Stimulated activated CD8-positive, alpha-beta memory T cell treated with anti-CD3 and anti-CD28 coated beads, Interleukin-15, amount 100 ng/mL, for 24 hours (primary cell): ENCODE data around the gene BRD3OS.

Experiments used
- DNase-seq: peaks from one replicate; pipeline ENCODE4 v3.0.0-alpha.2; 2020; ENCODE audit warnings: low read depth

The BRD3OS gene

DNA sequence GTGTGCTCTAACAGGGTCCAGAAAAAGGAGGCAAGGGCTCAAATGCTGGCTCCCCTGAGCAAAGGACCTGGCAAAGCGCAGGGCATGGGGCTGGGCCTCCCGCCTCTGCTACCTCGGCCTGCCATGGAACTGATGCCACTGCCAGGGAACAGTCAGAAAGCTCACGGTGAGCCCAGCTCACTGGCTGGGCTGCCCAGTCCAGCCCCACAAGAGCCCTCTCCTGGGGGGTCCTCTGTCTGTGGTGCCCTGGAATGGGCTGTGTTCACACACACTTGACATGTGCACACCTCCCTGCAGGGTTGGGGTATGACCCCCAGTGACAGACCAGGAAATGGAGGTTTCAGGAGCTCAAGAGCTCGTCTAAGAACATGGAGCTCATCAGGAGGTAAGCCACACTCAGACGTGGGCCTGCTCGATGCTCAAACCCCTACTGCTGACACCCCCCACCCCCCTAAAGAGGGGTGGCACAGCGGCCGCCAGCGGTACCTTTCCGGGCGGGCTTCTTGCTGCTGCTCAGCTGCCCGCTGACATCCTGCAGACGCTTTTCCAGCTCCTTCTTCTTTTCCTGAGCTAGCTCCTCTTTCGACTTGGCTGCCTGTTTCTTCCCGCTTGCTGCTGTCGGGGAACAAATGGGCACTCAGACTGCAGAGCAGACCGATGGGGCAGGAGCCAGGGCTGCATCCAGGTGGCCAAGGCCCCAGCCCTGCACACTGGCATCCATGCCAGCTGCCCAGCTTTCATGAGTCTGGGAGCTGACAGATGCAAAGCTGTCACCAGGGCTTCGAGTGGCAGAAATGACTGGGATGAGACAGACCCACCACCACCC, 9.1 kb downstream of the BRD3OS start:
- DNase-seq = no peak

DNA sequence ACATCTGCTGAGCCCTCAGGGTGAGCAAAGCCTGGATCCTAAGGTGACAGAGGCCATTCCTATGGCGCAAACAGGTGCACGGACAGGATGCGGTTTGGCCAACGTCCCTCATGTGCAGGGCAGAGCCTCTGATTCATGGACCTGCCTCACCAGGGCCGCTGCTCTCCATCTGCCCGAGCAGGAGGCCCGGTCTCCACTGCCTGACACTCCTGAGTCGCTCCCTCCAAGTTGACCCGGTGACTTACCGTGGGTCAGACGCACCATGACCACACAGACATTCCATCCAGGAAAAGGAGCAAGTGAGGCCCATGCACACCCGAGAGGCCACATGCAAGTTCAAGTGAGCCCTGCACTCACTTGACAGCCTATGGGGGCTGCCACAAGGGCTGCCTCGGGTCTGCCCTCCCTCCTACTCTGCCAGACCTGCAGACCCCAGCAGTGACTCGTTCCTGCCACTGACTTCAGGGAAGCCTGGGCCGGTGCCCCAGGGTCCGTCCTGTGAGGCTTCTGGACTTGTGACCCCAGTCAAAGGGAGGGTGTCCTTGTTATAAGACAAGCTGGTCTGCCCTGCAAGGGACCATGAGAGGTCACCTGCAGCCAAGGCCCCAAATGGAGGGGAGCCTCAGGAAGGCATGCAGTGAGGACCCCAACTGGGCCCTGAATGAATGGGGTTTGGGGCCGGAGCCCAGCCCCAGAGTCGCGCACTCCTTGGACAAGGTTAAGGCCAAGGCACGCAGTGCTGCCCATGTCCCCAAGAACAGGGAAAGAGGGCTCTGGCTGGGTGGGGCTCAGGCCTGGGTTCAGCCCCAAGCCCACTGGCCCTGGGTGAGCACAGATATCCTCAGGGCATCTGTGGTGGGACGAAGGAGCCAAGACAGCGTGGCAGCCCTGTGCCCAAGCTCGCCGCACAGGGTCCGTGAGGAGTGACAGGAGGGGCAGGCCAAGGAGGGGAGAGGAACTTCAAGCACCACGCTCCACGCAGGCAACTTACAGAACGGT, 10.1 kb downstream of the BRD3OS start:
- DNase-seq = no peak

DNA sequence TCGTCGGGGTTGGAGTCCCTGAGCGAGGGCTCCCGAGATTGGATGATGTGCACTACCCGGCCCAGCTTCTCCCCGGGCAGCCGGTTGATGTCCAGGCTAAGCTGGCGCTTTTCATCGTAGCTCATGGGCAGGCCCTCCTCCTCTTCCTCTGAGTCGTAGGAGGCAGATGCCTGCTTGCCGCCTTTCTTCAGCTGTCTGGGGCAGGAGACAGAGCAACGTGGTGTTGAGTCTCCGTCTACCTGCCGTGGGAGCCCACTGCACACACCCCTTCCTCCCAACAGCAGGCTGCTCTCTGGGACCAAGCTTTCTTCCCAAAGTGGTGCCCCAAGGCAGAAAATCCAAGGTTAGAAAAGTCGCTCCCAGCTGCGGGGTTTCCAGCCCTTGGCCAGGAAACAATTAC, 10.8 kb downstream of the BRD3OS start:
- no peak for DNase-seq

DNA sequence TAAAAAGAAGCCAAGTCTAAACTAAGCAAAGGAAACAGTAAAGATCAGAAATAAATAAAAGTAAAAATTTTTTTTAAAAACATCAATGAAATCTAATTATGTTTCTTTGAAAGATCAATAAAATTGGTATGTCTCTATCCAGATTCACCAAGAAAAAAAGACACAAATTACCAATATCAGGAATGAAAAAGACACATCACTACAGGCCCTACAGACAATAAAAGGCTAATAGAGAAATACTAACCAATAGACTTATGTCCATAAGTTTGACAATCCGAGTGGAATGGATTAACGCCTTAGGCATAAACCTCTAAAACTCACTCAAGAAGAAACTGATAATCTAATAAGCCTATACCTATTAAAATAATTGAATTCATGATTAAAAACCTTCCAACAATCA, 12.4 kb downstream of the BRD3OS start:
- DNase-seq = no peak

DNA sequence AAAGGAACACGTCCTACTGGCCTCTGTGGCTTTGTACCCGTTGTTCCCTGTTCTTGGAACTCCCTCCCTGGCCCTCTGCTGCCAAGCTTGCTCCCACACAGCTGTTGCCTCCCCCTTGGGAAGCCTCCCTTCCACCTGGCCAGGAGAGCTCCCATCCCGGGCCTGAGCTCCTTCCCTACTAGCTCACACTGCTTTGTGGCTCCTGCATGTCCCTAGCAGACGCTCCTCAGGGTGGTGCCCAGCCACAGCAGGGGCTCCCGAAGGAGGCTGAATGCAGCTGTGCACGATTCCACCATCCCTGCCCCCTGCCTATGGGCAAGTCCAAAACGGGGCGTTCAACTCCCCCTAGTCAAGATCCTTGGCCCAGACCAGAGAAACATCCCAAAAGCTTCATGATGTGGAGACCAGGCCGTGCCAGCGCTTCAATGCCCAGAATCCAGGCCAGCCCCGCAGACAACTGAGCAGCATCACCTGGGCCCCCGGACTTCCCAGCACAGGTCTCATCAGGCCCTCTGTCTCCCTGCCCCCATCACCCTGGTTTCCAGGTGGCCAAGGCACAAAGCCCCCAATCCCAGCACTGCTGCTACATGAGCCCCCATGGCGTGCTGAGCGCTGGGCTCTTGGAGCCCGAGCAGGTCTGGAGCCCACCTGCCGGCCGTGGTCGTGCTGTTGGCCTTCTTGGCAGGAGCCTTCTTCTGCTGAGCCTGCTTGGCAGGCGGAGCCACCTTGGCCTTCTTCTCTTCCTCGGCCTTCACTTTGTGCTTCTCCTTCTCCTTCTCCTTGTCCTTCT, 14.3 kb downstream of the BRD3OS start:
- no peak for DNase-seq

DNA sequence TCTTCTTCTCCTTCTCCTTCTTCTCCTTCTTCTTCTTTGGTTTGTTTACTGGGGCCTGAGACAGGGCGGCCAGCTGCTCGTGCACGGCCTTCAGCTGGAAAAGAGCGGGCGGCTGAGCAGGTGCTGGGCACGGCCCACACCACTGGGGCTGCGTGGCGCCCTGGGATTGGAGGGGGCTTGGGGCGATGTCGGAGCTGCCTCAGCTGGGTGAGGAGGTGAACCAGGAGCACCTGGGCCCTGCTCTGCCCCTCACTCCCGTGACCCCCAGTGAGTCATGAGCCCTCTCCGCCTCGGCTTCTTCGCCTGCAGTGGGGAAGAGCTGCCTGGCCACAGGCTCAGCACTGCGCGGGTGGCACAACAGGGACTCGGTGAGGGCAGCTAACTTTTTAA, 14.9 kb downstream of the BRD3OS start:
- DNase-seq = no peak

DNA sequence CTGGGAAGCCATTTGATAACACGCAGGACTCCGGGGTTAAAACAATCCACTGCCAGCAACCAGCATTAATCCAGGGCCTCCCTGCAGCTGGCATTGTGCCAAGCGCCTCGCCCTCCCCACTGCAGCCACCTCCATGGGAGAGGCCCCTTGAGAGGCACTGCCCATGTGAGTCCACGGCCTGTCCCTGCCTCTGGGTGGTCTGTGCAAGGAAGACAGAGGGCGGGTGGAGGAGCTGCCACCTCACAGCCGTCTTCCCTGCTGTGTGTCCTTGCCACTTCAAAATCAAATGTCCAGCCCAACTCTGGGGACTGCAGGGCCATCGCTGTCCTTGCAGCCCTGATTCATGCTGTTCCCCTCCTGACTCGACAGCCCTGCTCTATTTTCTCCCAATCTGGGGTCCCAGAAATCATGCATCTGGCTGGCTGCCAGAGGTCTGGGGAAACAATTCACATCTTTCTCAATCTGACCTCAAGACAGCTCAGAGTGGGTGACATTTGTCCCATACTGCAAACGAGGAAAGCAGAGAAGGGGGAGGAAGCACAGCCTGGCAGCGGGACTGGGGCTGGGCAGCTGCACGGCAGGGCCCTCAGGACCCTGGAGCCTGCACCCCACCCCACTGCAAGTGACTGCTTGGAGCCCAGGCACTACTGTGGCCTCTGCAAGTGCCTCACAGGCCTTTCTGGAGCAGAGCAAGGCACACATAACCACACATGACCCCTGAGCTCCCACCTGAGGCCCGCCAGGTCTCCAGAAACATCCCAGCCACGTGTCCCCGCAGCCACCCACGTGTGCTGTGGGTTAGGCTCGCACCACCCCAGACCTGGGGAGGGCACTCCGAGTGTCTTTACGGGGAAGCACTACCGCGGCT, 15.7 kb downstream of the BRD3OS start:
- DNase-seq = no peak

DNA sequence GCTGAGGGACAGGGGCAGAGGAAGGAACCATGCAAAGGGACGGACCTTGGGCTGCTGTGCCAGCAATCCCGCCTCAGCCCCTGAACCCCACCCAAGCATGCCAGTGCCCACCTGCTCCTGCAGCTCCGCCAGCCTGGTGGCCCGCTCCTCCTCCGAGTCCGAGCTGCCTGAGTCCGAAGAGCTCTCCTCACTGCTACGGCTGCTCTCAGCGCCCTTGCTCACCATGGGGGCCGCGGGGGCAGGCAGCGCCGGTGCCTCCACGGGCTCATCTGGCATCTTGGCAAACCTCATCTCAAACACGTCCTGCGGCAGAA, 16.3 kb downstream of the BRD3OS start:
- no peak for DNase-seq

DNA sequence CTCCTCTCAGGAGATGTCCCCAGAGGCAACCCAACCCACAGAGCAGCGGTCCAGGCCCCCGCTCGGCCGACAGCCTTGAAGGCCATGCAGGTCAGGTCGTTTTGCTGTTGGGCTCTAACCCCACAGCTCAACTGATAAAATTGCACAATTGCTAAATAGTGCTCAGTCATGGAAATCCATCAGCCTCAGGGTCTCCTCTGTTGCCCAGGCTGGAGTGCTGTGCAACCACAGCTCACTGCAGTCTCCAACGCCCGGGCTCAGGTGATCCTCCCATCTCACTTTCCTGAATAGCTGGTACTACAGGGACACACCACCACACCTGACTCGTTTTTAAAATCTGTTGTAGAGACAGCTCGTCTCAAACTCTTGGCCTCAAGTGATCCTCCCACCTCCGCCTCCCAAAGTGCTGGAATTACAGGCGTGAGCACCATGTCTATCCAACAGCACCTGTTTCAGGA, 18.3 kb downstream of the BRD3OS start:
- no peak for DNase-seq

DNA sequence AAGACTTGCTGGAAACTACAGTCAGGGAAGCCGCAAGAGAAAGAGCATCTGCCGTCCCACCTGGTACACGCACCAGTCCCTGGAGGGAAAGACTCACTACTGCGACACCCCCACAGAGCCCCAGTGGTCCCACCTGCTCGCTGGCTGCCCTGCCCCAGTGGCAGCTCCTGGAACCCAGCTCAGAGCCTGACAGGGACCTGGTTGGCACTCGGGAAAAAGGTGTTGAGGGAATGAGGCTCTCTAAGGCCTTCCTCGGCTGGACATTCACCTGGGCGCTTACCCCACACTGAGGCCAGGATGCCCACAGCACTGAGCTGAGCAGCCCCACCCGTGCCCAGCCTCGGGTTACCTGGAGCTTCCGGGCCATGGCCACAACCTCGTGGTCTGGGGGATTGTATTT, 19.7 kb downstream of the BRD3OS start:
- DNase-seq = no peak

DNA sequence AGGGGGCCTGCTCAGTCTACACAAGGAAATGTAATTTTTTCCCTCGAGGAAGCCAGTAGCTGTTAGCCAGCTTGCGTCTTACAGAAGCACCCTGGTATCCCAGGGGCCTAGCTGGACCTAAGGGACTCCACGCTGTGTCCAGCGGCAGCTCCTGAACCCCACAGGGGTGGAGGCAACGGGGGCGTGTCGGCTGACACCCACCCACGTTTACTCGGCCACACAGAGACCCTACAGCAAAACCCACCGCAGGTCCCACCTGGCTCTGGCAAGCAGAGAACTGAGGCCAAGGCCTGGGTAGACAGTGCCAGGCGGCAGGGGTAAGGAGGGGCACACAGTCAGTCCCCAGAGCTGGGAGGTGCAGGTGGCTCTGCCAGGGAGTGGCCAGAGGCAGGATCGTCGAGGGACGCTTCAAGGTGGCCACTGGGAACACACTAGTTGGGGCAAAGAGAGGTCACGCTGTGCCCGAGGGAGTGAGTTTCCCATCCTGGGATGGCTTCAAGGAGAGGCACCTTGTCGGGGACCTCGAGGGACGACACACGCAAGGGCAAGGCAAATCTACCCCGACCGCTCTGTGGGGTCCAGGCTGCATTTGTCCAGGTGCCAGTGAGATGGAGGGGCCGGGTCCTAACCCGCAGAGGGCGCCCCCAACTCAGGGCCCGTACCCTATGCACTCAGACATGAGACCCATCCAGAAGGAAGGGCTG, 20.7 kb downstream of the BRD3OS start:
- DNase-seq = no peak

DNA sequence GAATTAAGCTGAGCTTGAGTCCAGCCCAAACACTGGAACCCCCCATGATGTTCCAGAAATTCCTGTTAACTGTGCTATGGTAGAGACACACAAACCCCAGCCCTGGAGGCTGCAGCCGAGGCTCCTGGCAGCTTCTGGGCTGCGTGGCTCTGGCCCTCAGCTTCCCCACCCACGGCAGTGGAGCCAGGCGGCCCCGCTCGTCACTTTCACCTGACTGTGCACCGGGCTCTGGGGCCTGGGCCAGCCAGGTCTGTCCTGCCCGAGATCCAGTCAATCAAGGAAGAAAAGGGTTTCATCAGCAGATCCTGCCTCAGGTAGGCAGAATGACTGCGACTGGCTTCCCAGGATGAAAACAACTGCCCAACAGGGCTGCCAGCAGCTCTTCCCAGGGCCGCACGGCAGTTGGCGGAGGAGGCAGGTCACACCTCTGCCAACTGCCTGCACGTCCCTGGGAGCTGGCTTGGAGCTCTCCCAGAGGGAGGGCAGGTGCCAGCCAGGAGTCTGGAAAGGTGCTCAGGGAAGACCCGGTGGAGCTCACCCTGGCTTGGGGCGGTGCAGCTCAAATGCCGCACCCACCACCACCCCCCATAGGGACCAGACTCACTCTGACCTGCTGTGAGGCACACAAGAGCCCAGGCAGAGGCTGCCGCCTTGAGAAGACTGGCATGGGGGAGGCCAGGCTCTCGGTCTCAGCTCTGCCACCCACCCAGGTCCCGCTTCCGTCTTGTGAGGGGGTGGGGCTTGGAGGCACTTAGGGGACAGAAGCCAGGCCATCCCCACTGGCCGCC, 21.8 kb downstream of the BRD3OS start:
- no peak for DNase-seq

DNA sequence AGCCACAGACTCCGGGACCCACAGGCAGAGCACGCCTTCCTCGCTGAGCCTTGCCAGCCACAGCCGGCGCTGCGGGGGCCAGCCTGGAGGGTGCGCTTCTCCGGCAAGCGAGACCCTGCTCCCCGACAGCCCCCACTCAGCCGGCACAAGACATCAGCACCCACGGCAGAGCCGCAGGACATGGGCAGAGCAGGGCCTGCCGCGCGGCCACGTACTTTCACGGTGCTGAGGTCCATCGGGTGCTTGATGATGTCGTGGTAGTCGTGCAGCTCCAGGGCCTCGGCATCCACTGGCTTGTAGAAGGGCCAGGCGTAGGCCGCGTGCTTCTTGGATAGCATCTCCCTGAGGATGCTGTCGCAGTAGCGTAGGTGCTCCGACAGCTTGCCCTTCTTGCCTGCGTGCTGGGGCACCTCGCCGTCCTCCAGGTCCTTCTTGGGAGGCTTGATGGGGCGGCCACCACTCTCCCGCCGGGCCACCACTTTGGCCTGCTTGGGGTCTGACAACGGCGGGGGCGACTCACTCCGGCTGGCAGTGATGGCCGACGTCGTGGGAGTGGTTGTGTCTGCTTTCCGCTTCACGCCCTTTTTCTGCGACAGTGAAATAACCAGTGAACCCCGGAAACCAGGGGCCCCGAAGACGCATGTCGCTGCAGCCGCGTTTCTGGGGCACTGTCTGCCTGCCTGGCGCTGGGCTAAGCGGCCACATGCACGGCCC, 22.7 kb downstream of the BRD3OS start:
- no peak for DNase-seq

DNA sequence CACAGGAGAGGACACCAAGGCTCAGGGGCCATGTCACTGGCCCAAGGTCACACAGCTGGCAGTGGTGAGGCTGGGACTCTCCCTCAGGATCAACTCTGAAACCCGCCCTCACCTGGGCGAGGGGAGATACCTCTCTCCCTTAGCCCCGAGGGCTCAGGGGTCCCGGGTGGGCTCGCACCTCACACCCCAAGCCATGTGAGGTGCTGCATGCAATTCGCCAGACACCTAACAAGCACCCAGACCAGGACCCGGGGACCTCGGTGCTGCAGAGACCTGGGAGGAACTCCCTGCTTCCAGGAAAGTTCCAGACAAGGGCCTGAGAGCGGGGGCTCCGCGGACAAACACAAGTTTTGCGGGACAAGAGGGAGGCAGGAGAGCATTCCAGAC, 23.3 kb downstream of the BRD3OS start:
- DNase-seq = no peak

DNA sequence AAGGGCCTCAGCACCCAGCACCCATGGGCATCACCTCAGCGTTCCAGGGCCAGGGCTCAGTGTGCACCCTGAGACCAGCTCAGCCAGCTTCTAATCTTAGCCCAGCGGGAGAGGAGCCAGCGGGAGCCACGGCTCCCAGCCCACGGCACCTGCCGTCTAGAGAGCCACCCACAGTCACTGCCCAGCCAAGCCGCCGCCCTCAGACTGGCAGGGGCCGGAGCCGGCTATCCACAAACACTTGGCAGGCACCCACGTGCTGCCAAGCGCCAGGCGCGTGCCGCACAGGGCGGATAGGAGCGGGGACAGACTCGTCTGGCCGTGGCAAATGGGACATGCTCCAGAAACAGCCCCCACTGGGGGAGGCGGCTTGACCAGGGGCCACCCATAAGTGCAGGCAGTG, 24.0 kb downstream of the BRD3OS start:
- no peak for DNase-seq

DNA sequence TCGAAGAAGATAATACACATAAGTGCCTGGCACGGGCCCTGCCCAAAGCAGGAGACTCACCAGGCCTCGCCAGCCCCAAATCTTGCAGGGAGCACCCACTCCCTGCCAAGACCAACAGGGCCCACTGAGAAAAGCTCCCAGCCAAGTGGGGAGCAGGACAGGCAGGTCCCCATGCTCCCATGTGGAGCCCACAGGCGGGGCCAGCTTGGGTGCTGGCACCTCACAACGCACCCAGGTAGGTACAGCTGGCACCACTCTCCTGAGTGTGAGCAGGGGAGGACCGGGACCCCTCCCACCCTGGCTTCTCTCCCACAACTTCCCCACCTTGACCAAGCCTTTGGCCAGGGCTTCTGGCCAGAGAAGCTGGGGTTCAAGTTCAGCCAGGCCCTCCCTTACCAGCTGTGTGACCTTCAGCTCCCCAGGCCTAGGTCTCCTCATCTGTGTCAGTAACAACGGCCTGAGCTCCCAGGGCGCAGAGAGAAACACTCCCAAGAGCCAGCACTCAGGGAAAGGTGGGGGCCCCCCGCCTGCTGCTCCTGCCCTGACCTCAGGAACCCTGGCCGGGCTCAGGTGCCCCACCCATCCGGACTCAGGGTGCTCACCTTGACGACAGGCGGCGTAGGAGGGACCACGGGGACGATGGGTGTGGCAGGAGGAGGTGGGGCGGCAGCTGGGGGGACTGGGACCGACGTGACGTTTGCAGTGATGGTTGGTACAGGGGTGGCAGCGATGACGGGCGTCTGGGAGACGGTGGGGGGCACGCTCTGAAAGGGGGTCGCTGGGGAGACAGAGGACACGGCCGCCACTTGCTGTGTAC, 24.7 kb downstream of the BRD3OS start:
- DNase-seq = no peak

DNA sequence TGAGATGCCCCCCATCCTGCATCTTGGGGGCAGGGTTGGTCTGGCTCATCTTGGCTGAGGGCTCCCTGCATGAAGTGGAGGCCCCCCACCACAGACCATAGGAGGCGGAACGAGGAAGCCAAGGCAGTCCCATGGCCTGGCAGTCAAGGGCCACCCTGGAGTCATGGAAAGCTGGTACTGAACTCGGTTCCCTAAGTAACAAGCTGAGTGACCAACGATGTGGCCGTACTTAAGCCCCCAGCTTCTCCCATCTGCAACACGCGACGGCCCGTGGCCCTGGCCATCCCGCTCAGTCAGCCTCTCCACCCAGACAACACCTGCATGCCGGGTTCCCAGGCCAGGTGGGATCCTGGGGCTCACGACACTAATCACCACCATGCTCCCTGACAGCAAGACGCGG, 25.4 kb downstream of the BRD3OS start:
- no peak for DNase-seq

DNA sequence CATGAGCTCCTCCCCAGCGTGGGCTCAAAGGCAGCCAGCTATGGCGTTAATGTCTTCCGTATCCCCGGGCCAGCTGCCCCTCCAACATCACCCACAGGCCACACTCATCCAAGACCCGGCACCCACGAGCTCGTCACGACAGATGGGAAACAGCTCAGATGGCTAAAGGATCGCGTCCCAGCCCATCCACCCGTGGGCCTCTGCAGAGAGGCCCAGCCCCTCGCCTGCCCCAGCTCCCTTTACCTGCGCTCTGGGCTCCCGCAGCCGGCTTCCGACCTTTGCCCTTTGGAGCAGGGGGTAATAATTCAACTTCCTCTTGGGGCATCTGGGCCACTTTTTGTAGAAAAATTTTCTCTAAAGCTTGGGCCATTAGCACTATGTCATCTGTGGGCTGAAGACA, 26.0 kb downstream of the BRD3OS start:
- DNase-seq = no peak
